ENCODE results near the gene ENO3. TPM values are rescaled to one million over a fixed set of nuclear protein-coding genes. Genes with fewer than 3 reads are reported as not detected.
A peak's percentile ranks its signal among the peaks of the same experiment; 100 is the strongest.
"Not testable (repeated sequence)": the region's sequence is repeated elsewhere in the genome, so short reads cannot be mapped to it uniquely, and the experiment has no call there.

The ENO3 gene
- total RNA-seq, 1 donor from 2014 or later: 44.5 TPM

DNA sequence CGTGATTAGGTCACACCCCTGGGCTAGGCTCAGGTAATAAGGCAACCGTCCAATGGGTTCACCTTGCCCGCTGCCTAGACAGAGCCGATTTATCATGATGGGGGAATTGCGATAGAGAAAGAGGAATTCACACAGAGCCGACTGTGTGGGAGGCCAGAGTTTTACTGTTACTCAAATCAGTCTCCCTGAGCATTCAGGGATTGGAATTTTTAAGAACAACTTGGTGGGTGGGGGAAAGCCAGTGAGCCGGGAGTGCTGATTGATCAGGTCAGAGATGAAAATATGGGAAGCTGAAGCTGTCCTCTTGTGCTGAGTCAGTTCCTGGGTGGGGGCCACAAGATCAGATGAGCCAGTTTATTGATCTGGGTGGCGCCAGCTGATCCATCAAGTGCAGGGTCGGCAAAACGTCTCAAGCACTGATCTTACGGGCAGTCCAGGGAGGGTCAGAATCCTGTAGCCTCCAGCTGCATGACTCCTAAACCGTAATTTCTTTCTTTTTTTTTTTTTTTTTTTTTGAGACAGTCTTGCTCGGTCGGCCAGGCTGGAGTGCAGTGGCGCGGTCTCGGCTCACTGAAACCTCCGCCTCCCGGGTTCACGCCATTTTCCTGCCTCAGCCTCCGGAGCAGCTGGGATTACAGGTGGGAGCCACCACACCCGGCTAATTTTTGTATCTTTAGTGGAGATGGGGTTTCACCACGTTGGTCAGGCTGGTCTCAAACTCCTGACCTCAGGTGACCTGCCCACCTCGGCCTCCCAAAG lies 24.2 kb upstream of the ENO3 start:
- H3K4me1 Mint-ChIP-seq (ENCODE audit: low read depth); H3K27me3 Mint-ChIP-seq (ENCODE audit: insufficient read depth); H3K4me3 Mint-ChIP-seq; H3K9me3 Mint-ChIP-seq; DNase-seq (ENCODE audit: low spot score); H3K27ac Mint-ChIP-seq; intact Hi-C loops (cut with micrococcal nuclease): not testable (repeated sequence)
- peaks cover 30% of the 10 kb centered on the region for H3K36me3 Mint-ChIP-seq (ENCODE audit: low read depth)

DNA sequence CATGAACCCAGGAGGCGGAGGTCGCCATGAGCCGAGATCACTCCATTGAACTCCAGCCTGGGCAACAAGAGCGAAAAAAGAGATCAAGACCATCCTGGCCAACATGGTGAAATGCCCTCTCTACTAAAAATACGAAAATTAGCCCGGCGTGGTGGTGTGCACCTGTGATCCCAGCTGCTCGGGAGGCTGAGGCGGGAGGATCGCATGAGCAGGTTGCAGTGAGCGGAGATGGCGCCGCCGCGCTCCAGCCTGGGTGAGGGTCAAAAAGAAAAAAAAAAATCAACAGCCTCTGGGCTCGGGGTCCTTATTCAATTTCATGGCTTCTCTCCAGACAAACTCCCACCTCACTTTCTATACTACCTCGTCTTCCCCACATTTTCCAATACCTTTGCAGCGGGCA lies 22.0 kb upstream of the ENO3 start:
- H3K27ac Mint-ChIP-seq: no peak overlapping the region

DNA sequence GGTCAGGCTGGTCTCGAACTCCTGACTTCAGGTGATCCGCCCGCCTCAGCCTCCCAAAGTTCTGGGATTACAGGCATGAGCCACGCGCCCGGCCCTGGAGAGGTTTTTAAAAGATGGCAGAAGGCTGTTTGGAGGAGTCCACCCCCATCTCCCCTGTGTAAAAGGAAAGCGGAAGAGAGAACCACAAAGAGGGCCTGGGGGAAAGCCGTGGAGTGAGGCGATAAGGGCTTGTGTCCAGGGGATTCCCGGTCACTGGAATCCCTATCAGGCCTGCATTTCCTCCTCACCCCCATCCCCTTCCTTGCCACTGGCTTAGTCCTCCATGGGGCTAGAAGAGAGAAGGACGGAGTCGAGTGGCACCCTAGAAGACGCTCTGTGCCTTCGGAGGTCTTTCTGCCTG lies 19.0 kb upstream of the ENO3 start, which contains the start of gene GP1BA:
TSS of gene GP1BA (plus strand) at position 315 of the 400 bp plus-strand sequence. CDS start 328 bp downstream, outside the sequence.
- DNase-seq (ENCODE audit: low spot score): no peak
- Mint-ChIP-seq H3K27me3 (ENCODE audit: insufficient read depth) (no peaks in the 10 kb centered on the region), H3K4me3 (no peak within 1 kb of the TSS), H3K27ac (no peak within 1 kb of the TSS), H3K9me3 (no peaks in the 10 kb centered on the region), H3K4me1 (ENCODE audit: low read depth) (peaks cover 16% of the 10 kb centered on the region), H3K36me3 (ENCODE audit: low read depth) (peaks cover 40% of the 10 kb centered on the region)
- intact Hi-C loops (cut with micrococcal nuclease): no loop called here

More for the DNA sequence above, 22.0 kb upstream of the ENO3 start:
- intact Hi-C loops (cut with micrococcal nuclease): no loop called here
- DNase-seq (ENCODE audit: low spot score): no peak
- Mint-ChIP-seq H3K36me3 (ENCODE audit: low read depth) (peaks cover 34% of the 10 kb centered on the region), H3K4me3 (no peak overlapping the region), H3K27me3 (ENCODE audit: insufficient read depth) (no peaks in the 10 kb centered on the region), H3K4me1 (ENCODE audit: low read depth) (peaks cover 2% of the 10 kb centered on the region), H3K9me3 (no peaks in the 10 kb centered on the region)

DNA sequence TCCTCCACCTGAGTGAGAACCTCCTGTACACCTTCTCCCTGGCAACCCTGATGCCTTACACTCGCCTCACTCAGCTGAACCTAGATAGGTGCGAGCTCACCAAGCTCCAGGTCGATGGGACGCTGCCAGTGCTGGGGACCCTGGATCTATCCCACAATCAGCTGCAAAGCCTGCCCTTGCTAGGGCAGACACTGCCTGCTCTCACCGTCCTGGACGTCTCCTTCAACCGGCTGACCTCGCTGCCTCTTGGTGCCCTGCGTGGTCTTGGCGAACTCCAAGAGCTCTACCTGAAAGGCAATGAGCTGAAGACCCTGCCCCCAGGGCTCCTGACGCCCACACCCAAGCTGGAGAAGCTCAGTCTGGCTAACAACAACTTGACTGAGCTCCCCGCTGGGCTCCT lies 18.2 kb upstream of the ENO3 start:
- H3K4me3 Mint-ChIP-seq: no peak overlapping the region
- no peaks in the 10 kb centered on the region for H3K9me3 Mint-ChIP-seq
- peaks cover 16% of the 10 kb centered on the region for H3K4me1 Mint-ChIP-seq (ENCODE audit: low read depth)
- H3K27ac Mint-ChIP-seq: no peak overlapping the region
- H3K27me3 Mint-ChIP-seq (ENCODE audit: insufficient read depth): no peaks in the 10 kb centered on the region
- peaks cover 44% of the 10 kb centered on the region for H3K36me3 Mint-ChIP-seq (ENCODE audit: low read depth)
- DNase-seq (ENCODE audit: low spot score): no peak
- intact Hi-C loops (cut with micrococcal nuclease): no loop called here

DNA sequence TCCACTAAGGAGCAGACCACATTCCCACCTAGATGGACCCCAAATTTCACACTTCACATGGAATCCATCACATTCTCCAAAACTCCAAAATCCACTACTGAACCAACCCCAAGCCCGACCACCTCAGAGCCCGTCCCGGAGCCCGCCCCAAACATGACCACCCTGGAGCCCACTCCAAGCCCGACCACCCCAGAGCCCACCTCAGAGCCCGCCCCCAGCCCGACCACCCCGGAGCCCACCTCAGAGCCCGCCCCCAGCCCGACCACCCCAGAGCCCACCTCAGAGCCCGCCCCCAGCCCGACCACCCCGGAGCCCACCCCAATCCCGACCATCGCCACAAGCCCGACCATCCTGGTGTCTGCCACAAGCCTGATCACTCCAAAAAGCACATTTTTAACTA lies 17.3 kb upstream of the ENO3 start:
- intact Hi-C loops (cut with micrococcal nuclease): no loop called here
- Mint-ChIP-seq H3K36me3 (ENCODE audit: low read depth) (peaks cover 45% of the 10 kb centered on the region), H3K4me3 (no peak overlapping the region), H3K4me1 (ENCODE audit: low read depth) (peaks cover 21% of the 10 kb centered on the region), H3K27me3 (ENCODE audit: insufficient read depth) (no peaks in the 10 kb centered on the region), H3K9me3 (no peaks in the 10 kb centered on the region), H3K27ac (peak overlapping the region; percentile 63)
- no peak for DNase-seq (ENCODE audit: low spot score)

GRCh38 chr17:4934173-4934979 lies 16.5 kb upstream of the ENO3 start:
- H3K27ac Mint-ChIP-seq: peak overlapping the region; percentile 63
- H3K36me3 Mint-ChIP-seq (ENCODE audit: low read depth): peaks cover 41% of the 10 kb centered on the region
- no peaks in the 10 kb centered on the region for H3K9me3 Mint-ChIP-seq
- no peak for DNase-seq (ENCODE audit: low spot score)
- no peak overlapping the region for H3K4me3 Mint-ChIP-seq
- peaks cover 27% of the 10 kb centered on the region for H3K4me1 Mint-ChIP-seq (ENCODE audit: low read depth)
- no peaks in the 10 kb centered on the region for H3K27me3 Mint-ChIP-seq (ENCODE audit: insufficient read depth)
- intact Hi-C loops (cut with micrococcal nuclease): no loop called here

- Mint-ChIP-seq H3K36me3 (ENCODE audit: low read depth) (peaks cover 39% of the 10 kb centered on the region), H3K27me3 (ENCODE audit: insufficient read depth) (no peaks in the 10 kb centered on the region), H3K4me3 (no peak overlapping the region), H3K27ac (no peak overlapping the region), H3K9me3 (no peaks in the 10 kb centered on the region), H3K4me1 (ENCODE audit: low read depth) (peaks cover 27% of the 10 kb centered on the region)
- DNase-seq (ENCODE audit: low spot score): no peak
- intact Hi-C loops (cut with micrococcal nuclease): no loop called here
Observed at GRCh38 chr17:4935650-4936049, 15.3 kb upstream of the ENO3 start.

- Mint-ChIP-seq H3K4me3 (no peak overlapping the region), H3K36me3 (ENCODE audit: low read depth) (peaks cover 36% of the 10 kb centered on the region), H3K27me3 (ENCODE audit: insufficient read depth) (no peaks in the 10 kb centered on the region), H3K27ac (peak overlapping the region; percentile 19), H3K4me1 (ENCODE audit: low read depth) (peaks cover 35% of the 10 kb centered on the region), H3K9me3 (no peaks in the 10 kb centered on the region)
- DNase-seq (ENCODE audit: low spot score): no peak
- intact Hi-C loops (cut with micrococcal nuclease): no loop called here
Observed at GRCh38 chr17:4936436-4936835, 14.5 kb upstream of the ENO3 start.

DNA sequence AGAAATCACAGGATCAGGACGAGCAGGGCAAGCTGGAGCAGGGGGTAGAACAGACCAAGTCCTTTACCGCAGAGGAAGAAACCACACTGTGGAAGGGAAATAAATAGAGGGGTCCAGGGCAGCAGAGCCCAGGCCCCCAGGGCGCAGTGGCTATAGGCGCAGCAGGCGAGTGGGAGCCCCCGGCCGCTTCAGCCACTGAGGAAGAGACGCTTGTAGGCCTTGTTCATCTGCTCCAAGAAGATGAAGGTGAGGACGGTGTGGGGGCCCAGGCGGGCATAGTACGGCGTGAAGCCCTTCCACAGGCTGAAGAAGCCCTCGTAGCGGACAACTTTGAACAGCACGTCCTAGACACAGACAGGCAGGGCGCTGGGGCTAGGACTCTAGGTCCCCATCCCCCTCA lies 13.4 kb upstream of the ENO3 start:
- Mint-ChIP-seq H3K36me3 (ENCODE audit: low read depth) (peaks cover 46% of the 10 kb centered on the region), H3K27me3 (ENCODE audit: insufficient read depth) (no peaks in the 10 kb centered on the region), H3K9me3 (no peaks in the 10 kb centered on the region), H3K4me3 (peak overlapping the region; percentile 45), H3K4me1 (ENCODE audit: low read depth) (peaks cover 46% of the 10 kb centered on the region), H3K27ac (no peak overlapping the region)
- intact Hi-C loops (cut with micrococcal nuclease): no loop called here
- no peak for DNase-seq (ENCODE audit: low spot score)

GRCh38 chr17:4938069-4938491 lies 12.8 kb upstream of the ENO3 start:
- H3K36me3 Mint-ChIP-seq (ENCODE audit: low read depth): peaks cover 51% of the 10 kb centered on the region
- peaks cover 51% of the 10 kb centered on the region for H3K4me1 Mint-ChIP-seq (ENCODE audit: low read depth)
- no peaks in the 10 kb centered on the region for H3K27me3 Mint-ChIP-seq (ENCODE audit: insufficient read depth)
- peak overlapping the region; percentile 100 for H3K4me3 Mint-ChIP-seq
- intact Hi-C loops (cut with micrococcal nuclease): no loop called here
- no peak overlapping the region for H3K27ac Mint-ChIP-seq
- H3K9me3 Mint-ChIP-seq: no peaks in the 10 kb centered on the region
- DNase-seq (ENCODE audit: low spot score): no peak

DNA sequence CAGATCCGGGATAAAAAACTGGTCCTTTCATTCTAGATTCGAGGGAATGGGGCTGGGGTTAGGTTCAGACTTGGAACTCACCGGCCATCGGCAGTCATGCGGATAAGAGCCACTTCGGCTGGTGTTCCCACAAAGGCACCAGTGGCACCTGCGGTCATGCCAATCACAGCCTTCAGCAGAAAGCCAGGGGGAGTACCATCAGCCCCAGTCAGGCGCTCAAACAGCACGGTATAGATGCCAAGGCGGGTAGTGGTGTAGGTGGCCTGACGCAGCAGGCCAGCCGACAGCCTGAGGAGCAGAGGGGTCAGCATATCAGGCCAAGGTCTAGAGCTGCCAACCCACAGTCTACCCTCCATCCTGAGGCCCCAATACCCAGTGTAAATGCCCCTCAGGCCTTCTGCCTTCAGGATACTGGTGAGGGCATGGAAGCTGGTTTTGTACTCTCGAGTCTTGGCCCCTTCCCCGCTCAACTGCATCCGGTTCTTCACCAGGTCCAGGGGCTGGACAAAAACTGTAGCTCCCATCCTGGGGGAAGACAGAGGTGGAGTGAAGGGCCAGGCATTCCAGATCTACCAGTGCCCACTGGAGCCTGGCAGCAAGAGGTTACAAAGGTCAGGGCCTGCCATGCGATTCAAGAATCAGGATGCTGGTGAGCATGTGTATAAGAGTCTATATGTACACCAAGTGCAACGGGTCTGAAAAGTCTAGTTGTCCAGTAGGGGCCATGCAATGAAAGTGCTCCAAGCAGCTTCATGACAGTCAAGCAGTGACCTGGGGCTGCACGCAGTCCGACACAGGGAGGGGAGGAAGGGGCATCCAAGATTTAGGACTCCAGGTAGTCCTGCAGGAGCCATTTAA lies 12.0 kb upstream of the ENO3 start:
- intact Hi-C loops (cut with micrococcal nuclease): no loop called here
- H3K27me3 Mint-ChIP-seq (ENCODE audit: insufficient read depth): no peaks in the 10 kb centered on the region
- peak overlapping the region; percentile 100 for H3K4me3 Mint-ChIP-seq
- no peak for DNase-seq (ENCODE audit: low spot score)
- peaks cover 54% of the 10 kb centered on the region for H3K4me1 Mint-ChIP-seq (ENCODE audit: low read depth)
- H3K27ac Mint-ChIP-seq: peak overlapping the region; percentile 87
- H3K36me3 Mint-ChIP-seq (ENCODE audit: low read depth): peaks cover 50% of the 10 kb centered on the region
- H3K9me3 Mint-ChIP-seq: no peaks in the 10 kb centered on the region

GRCh38 chr17:4939546-4939795 lies 11.4 kb upstream of the ENO3 start:
- H3K4me3 Mint-ChIP-seq: peak overlapping the region; percentile 100
- intact Hi-C loops (cut with micrococcal nuclease): no loop called here
- no peaks in the 10 kb centered on the region for H3K9me3 Mint-ChIP-seq
- peaks cover 50% of the 10 kb centered on the region for H3K36me3 Mint-ChIP-seq (ENCODE audit: low read depth)
- DNase-seq (ENCODE audit: low spot score): no peak
- no peaks in the 10 kb centered on the region for H3K27me3 Mint-ChIP-seq (ENCODE audit: insufficient read depth)
- peaks cover 54% of the 10 kb centered on the region for H3K4me1 Mint-ChIP-seq (ENCODE audit: low read depth)
- H3K27ac Mint-ChIP-seq: peak overlapping the region; percentile 87
